ENCODE results near the gene HDAC5.

GRCh38 chr17:44037471-44037870 lies 86.0 kb downstream of the HDAC5 start:
- TF ChIP-seq CTCF (conservative IDR thresholded peaks at IDR 0.05; ENCODE audit: low read length) (no peak), EZH2phosphoT487 (IDR thresholded peaks at IDR 0.05; ENCODE audit: borderline replicate concordance, low read depth, low read length) (no peak)

All from OCI-LY7 (cell line).